ENCODE data around the gene AHR.
"Not testable (repeated sequence)": the region's sequence is repeated elsewhere in the genome, so short reads cannot be mapped to it uniquely, and the experiment has no call there.

DNA sequence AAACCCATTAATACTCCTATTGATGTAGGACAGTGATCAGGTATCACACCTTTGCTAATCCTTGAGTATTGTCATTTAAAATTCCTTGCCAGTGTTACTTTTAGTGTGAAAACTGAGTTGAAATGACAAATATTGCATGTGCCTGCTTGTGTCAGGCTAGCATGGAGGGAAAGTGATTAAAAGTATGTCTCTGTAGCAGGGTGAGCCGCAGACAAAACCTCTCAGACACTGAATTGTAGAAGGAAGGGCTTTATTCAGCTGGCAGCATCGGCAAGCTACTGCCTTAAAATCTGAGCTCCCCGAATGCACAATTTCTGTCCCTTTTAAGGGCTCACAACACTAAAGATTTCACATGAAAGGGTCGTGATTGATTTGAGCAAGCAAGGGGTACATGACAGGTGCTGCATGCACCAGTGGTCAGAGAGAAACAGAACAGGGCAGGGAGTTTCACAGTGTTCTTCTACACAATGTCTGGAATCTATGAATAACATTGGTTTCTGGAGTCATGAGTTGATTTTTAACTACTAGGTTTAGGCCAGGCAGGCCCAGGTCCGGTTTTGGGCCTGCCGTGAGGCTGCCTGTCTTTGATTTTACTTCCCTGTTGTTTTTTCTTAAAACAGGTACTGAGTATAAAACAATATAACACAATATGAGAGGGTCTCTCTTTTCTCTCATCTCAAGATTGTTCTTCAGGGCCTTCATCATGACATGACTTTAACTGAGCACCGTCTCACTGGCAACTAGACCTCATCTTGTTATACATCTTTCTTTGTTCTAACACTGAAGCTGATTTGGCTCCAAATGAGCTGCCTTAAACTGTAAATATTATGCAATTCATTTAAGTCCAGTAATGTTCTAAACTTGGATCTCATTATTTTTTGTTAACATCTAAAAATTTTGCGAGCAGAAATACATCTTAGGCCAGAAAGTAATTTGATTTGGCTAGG is 84.2 kb downstream of the AHR start:
- not testable (repeated sequence) for TF ChIP-seq TAF1 (IDR thresholded peaks at IDR 0.05; ENCODE audit: low read depth, low read length); POLR2AphosphoS5 (IDR thresholded peaks at IDR 0.05; ENCODE audit: low read depth, low read length); POLR2A (IDR thresholded peaks at IDR 0.05; ENCODE audit: low read depth, low read length); PAX5 (IDR thresholded peaks at IDR 0.05; ENCODE audit: insufficient read depth, low read length, severe bottlenecking)
